HT1080 (cell line): ENCODE measurements around the gene CNOT9. TPM values are rescaled to one million over a fixed set of nuclear protein-coding genes. Genes with fewer than 3 reads are reported as not detected.

Experiments
- DNase-seq: peaks from one replicate; pipeline ENCODE4 v3.0.0-alpha.2; 2015; ENCODE audit warnings: low read depth
- small RNA-seq: library from RNA; depleted of rRNA; stranded (forward); fragments of <200 nt; gene quantifications from one replicate; pipeline ENCODE3, GENCODE V24; 2014
- total RNA-seq: library from RNA; depleted of rRNA; stranded (reverse); fragments of >200 nt; shearing (Covaris generic); gene quantifications from 2 replicates; pipeline ENCODE4 v1.2.3, GENCODE V29; 2014; rRNA removed

CNOT9 gene
- total RNA-seq, 1 experiment from 2014 or later: 101 TPM

GRCh38 chr2:218643751-218644310, 75.2 kb downstream of the CNOT9 start:
- no peak for DNase-seq

- DNase-seq: no peak
These were observed 76.1 kb downstream of the CNOT9 start for GRCh38 chr2:218644721-218645120.

GRCh38 chr2:218645126-218645525, 76.5 kb downstream of the CNOT9 start:
- DNase-seq: peak; percentile 76

Small RNA genes within 50 kb of the gene (small RNA-seq; reads per million reads assigned to genes)
- not detected for gene RNU6-136P

Other genes starting within 250 kb of the CNOT9 start
- not detected in 2 replicates for gene CATIP, start 212.0 kb upstream of the CNOT9 start, total RNA-seq
- gene SLC11A1, start 186.6 kb upstream of the CNOT9 start, total RNA-seq: 0.03 and 0.08 TPM in 2 replicates
- gene CTDSP1, start 169.0 kb upstream of the CNOT9 start, total RNA-seq: 47.3 and 61.2 TPM in 2 replicates
- gene VIL1, start 149.7 kb upstream of the CNOT9 start, total RNA-seq: 0.05 TPM in 1 of 2 replicates, not detected in the other
- 7.7 and 8.7 TPM in 2 replicates for gene USP37, start 488 bp upstream of the CNOT9 start, total RNA-seq
- gene PLCD4, start 39.1 kb downstream of the CNOT9 start, total RNA-seq: 1.7 and 2.4 TPM in 2 replicates
- 17.8 and 26.0 TPM in 2 replicates for gene ZNF142, start 90.8 kb downstream of the CNOT9 start, total RNA-seq
- gene BCS1L, start 90.8 kb downstream of the CNOT9 start, total RNA-seq: 69.2 and 80.7 TPM in 2 replicates
- 106 TPM in 2 replicates for gene RNF25, start 103.2 kb downstream of the CNOT9 start, total RNA-seq
- 11.0 and 14.9 TPM in 2 replicates for gene STK36, start 103.2 kb downstream of the CNOT9 start, total RNA-seq
- gene TTLL4, start 142.0 kb downstream of the CNOT9 start, total RNA-seq: 21.6 and 22.9 TPM in 2 replicates
- gene CYP27A1, start 213.3 kb downstream of the CNOT9 start, total RNA-seq: not detected in 2 replicates